ENCODE measurements around the gene STRBP.
"Not testable (repeated sequence)": the region's sequence is repeated elsewhere in the genome, so short reads cannot be mapped to it uniquely, and the experiment has no call there.

STRBP gene

GRCh38 chr9:123282362-123283047, 14.1 kb upstream of the STRBP start:
- DNase-seq: no peak

- DNase-seq: no peak
These were observed 13.4 kb upstream of the STRBP start for GRCh38 chr9:123281659-123282350.

- not testable (repeated sequence) for DNase-seq
These were observed 10.6 kb upstream of the STRBP start for GRCh38 chr9:123278879-123279493.

- DNase-seq: no peak
These were observed 10.0 kb upstream of the STRBP start for GRCh38 chr9:123278361-123278760.

GRCh38 chr9:123276551-123276950, 8.2 kb upstream of the STRBP start:
- no peak for DNase-seq

- DNase-seq: not testable (repeated sequence)
These were observed 2.7 kb upstream of the STRBP start for GRCh38 chr9:123271133-123271532.

- no peak for DNase-seq
These were observed 895 bp upstream of the STRBP start for GRCh38 chr9:123269281-123269680.

GRCh38 chr9:123268199-123268464, 254 bp downstream of the STRBP start:
- DNase-seq: peak; percentile 57

GRCh38 chr9:123267481-123268198, 746 bp downstream of the STRBP start:
- no peak for DNase-seq

- DNase-seq: no peak
These were observed 1.6 kb downstream of the STRBP start for GRCh38 chr9:123266655-123267399.

- DNase-seq: no peak
These were observed 2.6 kb downstream of the STRBP start for GRCh38 chr9:123265833-123266232.

GRCh38 chr9:123263227-123263626, 5.2 kb downstream of the STRBP start:
- no peak for DNase-seq

- DNase-seq: no peak
These were observed 6.0 kb downstream of the STRBP start for GRCh38 chr9:123262338-123262737.

- no peak for DNase-seq
These were observed 7.2 kb downstream of the STRBP start for GRCh38 chr9:123261006-123261677.

GRCh38 chr9:123260340-123260739, 8.0 kb downstream of the STRBP start:
- no peak for DNase-seq

- DNase-seq: no peak
These were observed 11.1 kb downstream of the STRBP start for GRCh38 chr9:123257276-123257675.

GRCh38 chr9:123255718-123256117, 12.7 kb downstream of the STRBP start:
- no peak for DNase-seq

- no peak for DNase-seq
These were observed 15.2 kb downstream of the STRBP start for GRCh38 chr9:123253204-123253603.

GRCh38 chr9:123251741-123252140, 16.6 kb downstream of the STRBP start:
- DNase-seq: no peak

GRCh38 chr9:123251324-123251723, 17.1 kb downstream of the STRBP start:
- DNase-seq: no peak

- no peak for DNase-seq
These were observed 17.9 kb downstream of the STRBP start for GRCh38 chr9:123250504-123250903.

- not testable (repeated sequence) for DNase-seq
These were observed 19.2 kb downstream of the STRBP start for GRCh38 chr9:123249162-123249561.
